HG03378 (cell line): ENCODE results near the gene LRRC23.

Experiments used
- ATAC-seq: cut with Tn5 transposase; IDR thresholded peaks from one replicate; pipeline ENCODE4 v1.9.1; 2021; ENCODE audit warnings: mild to moderate bottlenecking, moderate library complexity; ENCODE audit not compliant: unreplicated experiment

LRRC23 gene

DNA sequence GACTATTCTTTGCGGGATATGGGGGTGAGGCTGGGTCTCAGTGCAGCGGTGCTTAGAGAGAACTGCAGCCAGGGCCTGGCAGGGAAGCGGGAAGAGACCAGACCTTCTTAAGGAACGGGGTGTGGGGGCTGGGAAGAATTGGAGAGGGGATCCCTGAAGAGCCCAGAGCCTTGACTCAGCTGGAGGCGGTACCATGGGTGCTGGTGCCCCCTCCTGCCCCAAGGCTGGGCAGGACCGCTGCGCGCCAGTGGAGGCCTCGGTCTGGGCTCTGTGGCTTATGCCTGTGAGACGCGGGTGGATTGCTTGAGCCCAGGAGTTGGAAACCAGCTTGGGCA, 37.7 kb downstream of the LRRC23 start:
- no peak for ATAC-seq

DNA sequence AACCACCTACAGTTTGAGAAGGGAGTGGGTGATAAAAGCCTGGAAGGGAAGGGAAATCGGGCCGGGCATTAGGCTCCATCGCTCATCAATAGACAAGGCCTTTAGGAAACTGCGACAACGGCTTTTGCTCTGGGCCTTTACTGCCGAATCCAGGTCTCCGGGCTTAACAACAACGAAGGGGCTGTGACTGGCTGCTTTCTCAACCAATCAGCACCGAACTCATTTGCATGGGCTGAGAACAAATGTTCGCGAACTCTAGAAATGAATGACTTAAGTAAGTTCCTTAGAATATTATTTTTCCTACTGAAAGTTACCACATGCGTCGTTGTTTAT, 38.7 kb downstream of the LRRC23 start:
- ATAC-seq, result peak; percentile 27

DNA sequence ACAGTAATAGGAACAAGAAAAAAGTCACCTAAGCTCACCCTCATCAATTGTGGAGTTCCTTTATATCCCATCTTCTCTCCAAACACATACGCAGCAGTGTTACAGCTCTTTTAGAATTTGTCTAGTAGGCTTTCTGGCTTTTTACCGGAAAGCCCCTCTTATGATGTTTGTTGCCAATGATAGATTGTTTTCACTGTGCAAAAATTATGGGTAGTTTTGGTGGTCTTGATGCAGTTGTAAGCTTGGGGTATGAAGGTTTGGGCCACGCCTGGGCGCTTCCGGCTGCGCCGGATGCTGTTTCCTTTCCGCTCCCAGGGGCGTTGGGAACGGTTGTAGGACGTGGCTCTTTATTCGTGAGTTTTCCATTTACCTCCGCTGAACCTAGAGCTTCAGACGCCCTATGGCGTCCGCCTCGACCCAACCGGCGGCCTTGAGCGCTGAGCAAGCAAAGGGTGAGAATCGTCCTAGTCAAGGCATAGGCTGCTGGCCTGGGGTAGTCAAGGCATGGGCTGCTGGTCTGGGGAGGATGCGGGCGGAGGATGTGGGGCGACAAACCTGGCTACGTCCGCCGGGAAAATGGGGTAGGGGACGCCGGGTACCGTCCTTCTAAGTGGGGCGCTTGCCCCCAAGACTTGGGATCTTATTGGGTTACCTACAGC, 39.2 kb downstream of the LRRC23 start, which contains the start of the genes C12orf57 and RNU7-1:
C12orf57 (plus strand) TSS at position 301 of the 659 bp plus-strand sequence; CDS start at position 401, 100 bp downstream.
RNU7-1 (plus strand) TSS at position 95 of the 659 bp plus-strand sequence.
- peak; percentile 37 for ATAC-seq

DNA sequence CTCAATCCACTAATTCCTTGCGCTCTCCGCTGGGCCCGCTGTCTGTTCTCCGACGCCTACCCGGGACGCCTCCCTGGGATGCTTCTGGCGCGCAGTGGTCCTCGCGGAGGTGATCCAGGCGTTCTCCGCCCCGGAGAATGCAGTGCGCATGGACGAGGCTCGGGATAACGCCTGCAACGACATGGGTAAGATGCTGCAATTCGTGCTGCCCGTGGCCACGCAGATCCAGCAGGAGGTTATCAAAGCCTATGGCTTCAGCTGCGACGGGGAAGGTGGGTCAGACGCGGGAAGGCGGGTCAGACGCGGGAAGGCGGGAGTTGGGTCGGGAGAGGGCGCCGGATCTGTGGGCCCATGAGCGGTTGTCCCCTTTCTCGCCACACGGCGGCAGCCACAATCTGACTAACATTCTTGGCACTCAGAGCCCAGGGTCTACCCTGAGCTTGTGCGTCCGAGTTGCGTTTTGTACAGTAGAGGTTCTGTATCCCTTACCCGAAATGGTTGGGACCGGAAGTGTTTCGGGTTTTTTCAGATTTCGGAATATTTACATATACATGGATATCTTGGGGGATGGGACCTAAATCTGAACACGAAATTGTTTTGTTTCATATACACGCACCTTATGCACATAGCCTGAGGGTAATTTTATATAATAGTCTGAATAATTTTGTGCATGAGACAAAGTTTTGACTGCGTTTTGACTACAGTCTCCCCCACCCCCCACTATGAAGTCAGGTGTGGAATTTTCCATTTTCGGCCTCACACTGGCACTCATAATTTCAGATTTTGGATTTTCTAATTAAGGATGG, 40.0 kb downstream of the LRRC23 start:
- peak; percentile 29 for ATAC-seq

DNA sequence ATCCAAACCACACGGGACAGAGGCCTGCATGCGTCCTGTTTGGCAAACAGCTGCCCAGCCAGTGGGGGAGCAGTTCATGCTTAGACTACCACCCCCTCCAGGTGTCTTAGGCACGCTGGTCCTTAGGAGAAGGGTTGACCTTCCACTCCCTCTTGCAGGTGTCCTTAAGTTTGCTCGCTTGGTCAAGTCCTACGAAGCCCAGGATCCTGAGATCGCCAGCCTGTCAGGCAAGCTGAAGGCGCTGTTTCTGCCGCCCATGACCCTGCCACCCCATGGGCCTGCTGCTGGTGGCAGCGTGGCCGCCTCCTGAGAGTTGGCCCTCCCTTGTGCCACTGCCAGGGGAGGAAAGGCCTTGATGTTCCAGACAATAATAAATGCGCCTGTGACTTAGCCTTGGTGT, 41.0 kb downstream of the LRRC23 start:
- no peak for ATAC-seq

DNA sequence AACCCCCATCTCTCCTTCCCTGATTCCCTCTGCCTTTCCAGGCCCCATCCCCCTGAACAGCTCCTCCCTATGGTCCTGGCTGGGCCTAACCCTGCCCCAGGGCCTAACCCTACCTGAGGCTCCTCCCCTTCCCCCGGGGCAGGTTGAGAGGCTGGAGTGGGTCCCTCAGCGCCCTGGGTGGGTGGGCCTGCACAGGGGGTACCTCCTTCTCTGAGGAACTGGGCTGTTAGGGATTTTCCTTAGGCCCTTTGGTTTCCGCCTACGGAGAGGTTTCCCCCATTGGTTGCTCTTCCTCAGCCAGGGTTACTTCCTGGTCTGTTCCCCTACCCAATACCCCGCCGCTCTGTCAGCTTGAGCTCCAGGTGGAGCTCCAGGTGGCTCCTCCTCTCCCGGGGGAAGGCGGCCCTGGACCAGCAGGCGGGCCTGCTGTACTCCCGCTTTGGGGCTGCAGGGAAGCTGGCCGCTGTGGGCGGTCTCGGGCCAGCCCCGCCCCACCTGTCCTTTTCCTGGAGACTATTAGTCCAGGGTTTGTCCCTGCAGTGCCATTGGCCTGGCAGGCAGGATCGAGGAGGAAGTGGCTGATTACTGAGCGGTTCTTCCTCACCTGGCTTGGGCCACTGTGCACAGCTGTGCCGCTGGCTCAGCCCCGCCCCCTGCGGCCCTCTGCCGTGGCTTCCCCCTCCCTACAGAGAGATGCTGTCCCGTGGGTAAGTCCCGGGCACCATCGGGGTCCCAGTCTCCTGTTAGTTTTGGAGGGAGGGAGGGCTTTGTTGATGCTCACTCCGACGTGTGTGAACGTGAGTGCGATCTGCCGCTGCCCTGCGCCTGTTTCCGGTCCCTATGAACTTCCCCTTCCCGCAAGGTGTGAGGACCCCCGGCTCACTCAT, 41.7 kb downstream of the LRRC23 start:
- ATAC-seq, result no peak

DNA sequence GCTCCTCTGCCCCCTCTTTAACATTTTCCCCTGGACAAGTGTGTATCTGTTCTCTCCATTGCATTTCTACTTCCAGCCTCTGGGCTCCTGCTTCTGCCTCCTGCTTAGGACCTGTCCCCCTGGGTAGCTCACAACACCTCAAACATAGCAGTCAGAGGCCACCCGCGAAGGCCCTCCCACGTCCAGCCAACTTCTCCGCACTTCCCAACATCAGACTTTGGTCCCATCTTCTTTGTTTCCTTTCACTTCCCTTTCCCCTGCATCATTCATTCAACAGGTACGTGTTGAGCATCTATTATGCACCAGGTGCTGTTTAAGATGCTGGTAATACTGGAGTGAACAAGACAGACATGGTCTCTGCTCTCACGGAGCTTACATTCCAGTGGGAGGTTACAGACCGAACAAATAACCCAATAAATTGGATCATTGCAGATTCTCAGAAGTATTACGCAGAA, 42.3 kb downstream of the LRRC23 start:
- no peak for ATAC-seq

DNA sequence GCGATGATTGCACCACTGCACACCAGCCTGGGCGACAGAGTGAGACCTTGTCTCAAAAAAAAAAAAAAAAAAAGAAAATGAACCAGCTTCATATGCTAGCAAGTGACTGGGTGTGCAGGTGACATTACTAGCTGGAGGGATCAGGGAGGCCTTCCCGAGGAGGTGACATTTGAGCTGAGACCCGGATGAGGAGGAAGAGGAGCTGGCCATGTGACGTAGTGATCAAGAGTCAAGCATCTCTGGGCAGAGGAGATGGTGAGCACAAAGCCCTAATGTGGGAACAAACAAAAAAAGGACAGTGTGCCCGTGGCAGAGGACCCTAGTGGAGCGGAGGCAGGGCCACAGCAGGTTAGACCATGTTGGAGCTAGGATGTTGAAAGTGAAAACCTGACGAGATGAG, 43.0 kb downstream of the LRRC23 start:
- ATAC-seq, result no peak

DNA sequence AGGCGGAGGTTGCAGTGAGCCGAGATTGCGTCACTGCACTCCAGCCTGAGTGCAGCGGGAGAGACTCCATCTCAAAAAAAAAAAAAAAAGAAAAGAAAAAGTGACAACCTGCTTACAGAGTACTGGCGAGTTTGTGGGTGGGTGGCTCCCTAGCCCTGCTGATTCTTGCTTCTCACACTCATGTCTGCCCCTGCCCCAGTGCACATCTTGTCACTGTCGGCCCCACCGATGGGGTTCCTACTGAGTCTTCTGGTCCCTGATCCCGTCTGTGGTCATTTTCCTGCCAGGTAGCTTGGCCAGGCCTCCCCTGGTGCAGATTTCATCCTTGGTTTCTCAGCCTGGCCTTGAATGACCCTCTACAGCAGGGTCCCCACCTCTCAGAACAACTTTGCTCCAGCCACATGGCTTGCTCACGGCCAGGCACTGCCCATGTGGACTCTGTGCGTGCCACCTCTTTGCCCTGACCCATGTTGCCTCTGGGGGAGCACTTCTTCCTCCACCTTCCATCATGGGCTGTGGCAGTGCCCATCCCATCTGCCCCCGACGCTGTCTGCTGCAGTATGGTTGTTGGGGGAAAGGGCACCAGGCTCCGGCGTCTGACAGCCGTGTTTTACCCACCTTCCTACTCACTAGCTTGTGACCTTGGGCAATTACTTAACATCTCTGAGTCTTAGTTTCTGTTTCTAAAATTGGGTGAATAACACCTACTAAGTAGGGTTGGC, 44.4 kb downstream of the LRRC23 start:
- ATAC-seq, result no peak

DNA sequence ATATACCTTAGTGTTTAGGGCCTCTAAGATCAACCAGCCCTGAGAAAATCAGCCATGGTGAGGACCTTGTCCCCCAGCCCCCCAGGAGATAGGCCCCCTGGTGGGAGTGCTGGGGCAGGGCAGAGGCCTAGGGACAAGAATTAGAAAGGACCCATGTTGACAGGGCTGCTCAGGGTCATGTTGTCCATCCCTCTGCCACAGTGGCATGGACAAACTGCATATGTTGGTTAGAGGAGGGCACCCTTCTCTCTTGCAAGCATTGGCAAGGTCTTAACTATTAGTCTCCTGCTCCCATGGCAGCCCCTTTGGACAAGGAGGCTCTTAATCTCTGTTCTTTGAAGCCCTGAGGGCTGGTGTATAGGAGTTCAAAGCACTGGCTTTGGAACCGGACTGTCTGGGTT, 45.8 kb downstream of the LRRC23 start:
- ATAC-seq, result no peak

DNA sequence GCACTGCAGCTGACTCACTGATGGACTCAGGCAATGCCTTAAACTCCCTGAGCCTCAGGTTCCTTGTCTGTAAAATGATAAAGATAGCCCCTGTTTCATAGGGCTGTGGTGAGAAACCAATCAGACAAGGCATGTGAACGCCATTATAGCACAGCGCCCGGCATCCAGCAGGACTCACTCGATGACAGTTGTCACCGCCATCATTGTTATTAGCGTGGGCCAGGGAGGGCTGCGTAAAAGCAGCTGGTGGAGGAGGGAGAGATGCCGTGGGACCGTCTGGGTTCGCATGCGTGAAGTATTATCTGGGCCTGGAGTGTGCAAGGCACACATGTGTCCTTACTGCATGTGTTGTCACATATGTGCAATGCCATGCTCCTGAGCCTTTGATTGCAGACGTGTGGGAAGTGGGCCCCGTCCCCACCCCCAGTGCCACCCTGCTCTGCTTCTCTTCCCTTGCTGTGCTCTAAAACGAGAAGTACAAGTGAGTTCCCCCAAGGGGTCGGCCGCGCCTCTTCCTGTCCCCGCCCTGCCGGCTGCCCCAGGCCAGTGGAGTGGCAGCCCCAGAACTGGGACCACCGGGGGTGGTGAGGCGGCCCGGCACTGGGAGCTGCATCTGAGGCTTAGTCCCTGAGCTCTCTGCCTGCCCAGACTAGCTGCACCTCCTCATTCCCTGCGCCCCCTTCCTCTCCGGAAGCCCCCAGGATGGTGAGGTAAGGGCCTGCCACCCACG, 46.4 kb downstream of the LRRC23 start, which contains the start of gene PTPN6:
PTPN6 (plus strand) TSS at position 546 of the 730 bp plus-strand sequence; CDS start at position 703, 157 bp downstream.
- ATAC-seq, result peak; percentile 22

DNA sequence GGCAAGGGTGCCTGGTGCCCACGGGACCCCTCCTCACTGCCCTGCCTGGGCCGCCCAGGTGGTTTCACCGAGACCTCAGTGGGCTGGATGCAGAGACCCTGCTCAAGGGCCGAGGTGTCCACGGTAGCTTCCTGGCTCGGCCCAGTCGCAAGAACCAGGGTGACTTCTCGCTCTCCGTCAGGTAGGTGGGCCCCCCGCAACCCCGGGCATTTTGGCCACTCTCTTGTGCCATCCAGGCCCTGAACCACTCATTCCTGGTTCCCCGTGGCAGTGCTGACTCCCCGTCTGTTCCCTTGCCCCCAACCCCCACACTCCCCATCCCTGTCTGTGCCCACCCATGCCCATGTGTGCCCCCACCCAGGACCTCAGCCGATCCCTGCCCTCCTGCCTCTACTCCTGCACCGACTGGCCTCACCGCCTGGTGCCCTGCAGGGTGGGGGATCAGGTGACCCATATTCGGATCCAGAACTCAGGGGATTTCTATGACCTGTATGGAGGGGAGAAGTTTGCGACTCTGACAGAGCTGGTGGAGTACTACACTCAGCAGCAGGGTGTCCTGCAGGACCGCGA, 47.0 kb downstream of the LRRC23 start:
- no peak for ATAC-seq

DNA sequence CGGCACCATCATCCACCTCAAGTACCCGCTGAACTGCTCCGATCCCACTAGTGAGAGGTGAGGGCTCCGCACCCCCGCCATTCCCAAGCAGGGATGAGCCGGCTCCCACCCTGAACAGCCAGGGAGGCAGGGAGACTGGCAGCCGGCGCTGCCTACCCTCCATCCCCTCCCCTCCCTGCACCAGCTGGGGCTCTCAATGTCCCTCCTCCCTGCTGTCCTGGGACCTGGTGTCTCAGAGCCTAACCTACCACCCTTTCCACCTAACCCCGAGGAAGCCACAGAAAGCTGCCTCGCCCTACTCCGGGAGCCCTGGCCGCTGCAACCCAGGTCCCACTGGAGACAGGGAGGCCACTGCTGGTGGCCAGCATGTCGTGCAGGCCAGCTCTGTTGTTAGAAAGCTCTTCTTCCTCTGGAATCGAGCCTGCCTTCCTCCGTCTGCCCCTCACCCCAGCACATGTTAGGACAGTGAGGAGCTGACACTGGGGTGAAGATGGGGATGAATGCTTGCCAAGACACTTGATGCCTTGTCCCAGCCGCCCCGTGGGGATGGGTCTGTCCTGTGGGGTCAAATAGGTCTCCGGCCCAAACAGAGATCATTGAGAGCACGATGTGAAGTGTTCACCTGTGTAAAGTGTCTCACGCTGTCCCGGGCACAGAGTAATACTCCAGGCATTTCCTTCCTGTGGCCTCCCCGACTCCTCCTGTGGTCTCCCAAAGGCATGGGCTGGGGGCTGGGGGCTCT, 47.7 kb downstream of the LRRC23 start:
- ATAC-seq, result no peak

DNA sequence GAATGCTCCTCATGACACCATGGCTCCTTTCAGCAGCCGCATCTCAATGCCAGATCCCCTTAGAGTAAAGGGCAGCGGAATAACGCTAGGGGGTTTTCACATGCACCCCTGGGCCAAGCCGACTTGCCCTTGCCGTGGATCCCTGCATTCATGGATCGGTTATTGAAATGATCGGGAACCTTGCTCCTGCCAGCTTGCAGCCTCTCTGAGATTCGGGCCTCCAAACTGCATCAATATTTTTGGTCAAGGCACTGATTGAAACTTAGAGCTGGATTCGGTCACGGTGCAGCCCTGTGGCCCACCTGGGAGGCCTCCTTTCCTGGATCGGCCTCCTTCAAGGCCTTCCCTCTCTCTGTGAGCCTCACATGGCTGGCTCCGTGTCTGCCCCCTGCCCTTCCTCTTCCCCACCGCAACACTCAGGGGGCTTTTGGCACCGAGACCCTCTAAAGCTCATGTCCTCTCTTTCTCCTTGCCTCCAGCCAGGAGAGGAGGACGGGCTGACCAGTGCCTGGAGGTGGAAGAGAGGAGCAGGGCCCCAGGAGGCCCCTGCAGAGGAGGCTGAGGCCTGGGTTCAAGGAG, 48.3 kb downstream of the LRRC23 start:
- no peak for ATAC-seq

DNA sequence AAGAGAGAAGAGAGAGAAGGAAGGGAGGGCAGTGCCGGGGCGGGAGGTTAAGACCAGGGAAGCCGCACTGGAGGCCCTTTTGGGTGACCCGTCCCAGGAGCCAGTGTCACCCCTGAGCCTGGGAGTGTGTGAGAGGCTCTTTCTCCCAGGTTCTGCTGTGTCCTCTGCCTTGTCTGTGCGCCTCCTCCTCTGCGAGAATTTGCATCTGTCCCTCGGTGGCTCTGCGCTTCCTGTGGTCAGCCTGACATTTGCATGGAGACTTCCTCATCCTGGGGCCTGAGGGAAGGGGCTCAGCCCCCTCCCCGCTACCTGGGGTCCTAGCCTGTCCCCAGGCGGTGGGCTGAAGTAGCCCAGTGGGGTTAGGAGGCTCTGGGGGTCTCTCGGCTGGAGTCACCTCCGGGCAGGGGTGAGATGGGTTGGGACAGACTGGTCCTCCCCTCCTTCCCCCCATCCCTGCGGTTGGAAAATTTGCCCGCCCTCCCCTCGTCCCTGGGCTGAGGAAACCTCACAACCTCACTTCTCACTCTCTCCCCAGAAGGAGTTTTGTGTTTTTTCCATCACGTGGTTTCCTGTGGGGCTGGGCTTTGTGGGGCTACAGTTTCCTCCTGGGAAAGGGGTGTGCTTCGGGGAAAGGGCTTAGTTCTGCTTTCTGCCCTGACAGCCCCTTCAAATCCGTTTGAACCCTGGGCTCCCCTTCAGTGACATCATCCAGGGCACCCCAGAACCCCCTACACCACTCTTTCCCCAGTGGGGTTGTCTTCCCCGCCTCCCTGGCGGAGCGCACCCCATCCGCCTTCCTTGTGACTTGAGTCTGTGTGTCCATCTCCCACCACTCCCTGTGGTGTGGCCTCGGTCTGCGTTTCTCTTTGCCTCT, 49.1 kb downstream of the LRRC23 start:
- ATAC-seq, result peak; percentile 40

DNA sequence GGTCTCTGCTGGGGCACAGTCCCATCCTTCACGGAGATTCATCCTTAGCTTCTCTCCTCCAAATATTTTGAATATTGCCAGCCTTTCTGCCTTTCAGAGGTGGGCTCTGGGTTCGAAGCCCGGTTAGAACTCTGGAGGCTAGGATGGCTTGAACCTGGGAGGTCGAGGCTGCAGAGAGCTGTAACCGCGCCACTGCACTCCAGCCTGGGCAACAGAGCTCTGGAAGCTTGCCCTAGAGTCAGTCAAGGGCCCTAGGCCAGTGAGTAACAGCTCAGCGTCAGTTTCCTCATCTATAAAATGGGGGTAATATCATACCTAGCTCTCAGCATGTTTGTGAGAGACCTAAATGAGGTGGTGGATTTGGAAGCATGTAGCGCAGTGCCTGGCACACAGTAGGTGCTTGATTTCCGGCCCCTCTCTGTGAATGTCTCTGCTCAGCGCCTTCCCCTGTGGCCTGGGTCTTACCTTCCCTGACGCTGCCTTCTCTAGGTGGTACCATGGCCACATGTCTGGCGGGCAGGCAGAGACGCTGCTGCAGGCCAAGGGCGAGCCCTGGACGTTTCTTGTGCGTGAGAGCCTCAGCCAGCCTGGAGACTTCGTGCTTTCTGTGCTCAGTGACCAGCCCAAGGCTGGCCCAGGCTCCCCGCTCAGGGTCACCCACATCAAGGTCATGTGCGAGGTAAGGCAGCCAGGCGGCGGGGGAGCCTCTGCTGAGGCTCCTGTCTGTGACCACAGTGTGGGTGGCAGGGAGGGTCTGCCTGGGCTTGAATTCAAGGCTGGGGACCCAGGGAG, 49.9 kb downstream of the LRRC23 start:
- no peak for ATAC-seq
